H9 (cell line): ENCODE measurements around the gene AMPH. TPM values are rescaled to one million over a fixed set of nuclear protein-coding genes. Genes with fewer than 3 reads are reported as not detected.

ENCODE experiments used
- DNase-seq: peaks from one replicate; pipeline ENCODE4 v3.0.0-alpha.2; 2017
- H2AFZ ChIP-seq: one replicate; pipeline ENCODE4 v1.6.1; 2013; ENCODE audit warnings: mild to moderate bottlenecking, low read length, control low read depth, moderate library complexity
- H2AK5ac ChIP-seq: 2 replicates; pipeline ENCODE4 v1.6.1; 2013; ENCODE audit warnings: low read length, control low read depth, mixed read lengths; ENCODE audit not compliant: insufficient read length
- H2BK120ac ChIP-seq: one replicate; pipeline ENCODE4 v1.6.1; 2013; ENCODE audit warnings: low read depth, mild to moderate bottlenecking, low read length, control low read depth, inconsistent platforms; ENCODE audit not compliant: poor library complexity, severe bottlenecking
- H2BK12ac ChIP-seq: 2 replicates; pipeline ENCODE4 v1.6.1; 2013; ENCODE audit warnings: low read length, control low read depth, mixed read lengths, low read depth; ENCODE audit not compliant: insufficient read length
- H2BK15ac ChIP-seq: 2 replicates; pipeline ENCODE4 v1.6.1; 2013; ENCODE audit warnings: low read depth, low read length, control low read depth
- H2BK20ac ChIP-seq: one replicate; pipeline ENCODE4 v1.6.1; 2013; ENCODE audit warnings: low read depth, mild to moderate bottlenecking, low read length, control low read depth, inconsistent platforms; ENCODE audit not compliant: poor library complexity, severe bottlenecking
- H2BK5ac ChIP-seq: 2 replicates; pipeline ENCODE4 v1.6.1; 2013; ENCODE audit warnings: low read length, control low read depth, mixed read lengths; ENCODE audit not compliant: insufficient read length
- H3K14ac ChIP-seq: 2 replicates; pipeline ENCODE4 v1.6.1; 2013; ENCODE audit warnings: low read length, control low read depth; ENCODE audit not compliant: insufficient read depth
- H3K18ac ChIP-seq: 2 replicates; pipeline ENCODE4 v1.6.1; 2013; ENCODE audit warnings: low read depth, mild to moderate bottlenecking, mixed read lengths, low read length, control low read depth; ENCODE audit not compliant: insufficient read length
- H3K23ac ChIP-seq: 2 replicates; pipeline ENCODE4 v1.6.1; 2013; ENCODE audit warnings: low read length, control low read depth, mixed read lengths, low read depth; ENCODE audit not compliant: insufficient read length
- H3K23me2 ChIP-seq: 2 replicates; pipeline ENCODE4 v1.6.1; 2013; ENCODE audit warnings: low read depth, mild to moderate bottlenecking, mixed read lengths, low read length, control low read depth; ENCODE audit not compliant: insufficient read length, poor library complexity, severe bottlenecking
- H3K27ac ChIP-seq: 2 replicates; pipeline ENCODE4 v1.5.1; 2013; ENCODE audit warnings: low read length, control low read depth, mixed read lengths, low read depth; ENCODE audit not compliant: insufficient read length
- H3K27me3 ChIP-seq: 2 replicates; pipeline ENCODE4 v1.6.1; 2013; ENCODE audit warnings: low read length, control low read depth, inconsistent platforms; ENCODE audit not compliant: insufficient read depth
- H3K4ac ChIP-seq: 2 replicates; pipeline ENCODE4 v1.6.1; 2013; ENCODE audit warnings: low read depth, mild to moderate bottlenecking, control low read depth, inconsistent platforms, low read length, moderate library complexity
- H3K4me1 ChIP-seq: 2 replicates; pipeline ENCODE4 v1.6.1; 2013; ENCODE audit warnings: low read length, control low read depth, inconsistent platforms; ENCODE audit not compliant: insufficient read depth
- H3K4me2 ChIP-seq: 2 replicates; pipeline ENCODE4 v1.6.1; 2013; ENCODE audit warnings: low read length, control low read depth, mixed read lengths; ENCODE audit not compliant: insufficient read length, insufficient read depth
- H3K56ac ChIP-seq: 2 replicates; pipeline ENCODE4 v1.6.1; 2013; ENCODE audit warnings: low read depth, mild to moderate bottlenecking, mixed read lengths, low read length, control low read depth; ENCODE audit not compliant: insufficient read length
- H3K79me1 ChIP-seq: 2 replicates; pipeline ENCODE4 v1.6.1; 2013; ENCODE audit warnings: low read depth, mild to moderate bottlenecking, moderate library complexity, low read length, control low read depth, inconsistent platforms; ENCODE audit not compliant: insufficient read depth, poor library complexity, severe bottlenecking
- H3K79me2 ChIP-seq: 2 replicates; pipeline ENCODE4 v1.6.1; 2013; ENCODE audit warnings: low read length, control low read depth, inconsistent platforms; ENCODE audit not compliant: insufficient read depth
- H3K9ac ChIP-seq: 2 replicates; pipeline ENCODE4 v1.6.1; 2013; ENCODE audit warnings: low read length, control low read depth, mixed read lengths; ENCODE audit not compliant: insufficient read length; ENCODE audit errors: extremely low read depth
- H3K9me3 ChIP-seq: one replicate; pipeline ENCODE4 v1.6.1; 2013; ENCODE audit warnings: low read depth, low read length, inconsistent platforms; ENCODE audit not compliant: control insufficient read depth
- H3T11ph ChIP-seq: one replicate; pipeline ENCODE4 v1.6.1; 2013; ENCODE audit warnings: mild to moderate bottlenecking, low read length, control low read depth, inconsistent platforms
- H4K20me1 ChIP-seq: one replicate; pipeline ENCODE4 v1.6.1; 2013; ENCODE audit not compliant: control insufficient read depth, insufficient read length, insufficient read depth
- H4K5ac ChIP-seq: 2 replicates; pipeline ENCODE4 v1.6.1; 2013; ENCODE audit warnings: low read depth, mild to moderate bottlenecking, mixed read lengths, low read length, control low read depth; ENCODE audit not compliant: insufficient read length
- H4K8ac ChIP-seq: replicated peaks from 2 replicates; pipeline ENCODE4 v1.6.1; 2013; ENCODE audit warnings: low read length, control low read depth, mixed read lengths, low read depth; ENCODE audit not compliant: insufficient read length
- H4K91ac ChIP-seq: 2 replicates; pipeline ENCODE4 v1.6.1; 2013; ENCODE audit warnings: low read depth, mild to moderate bottlenecking, moderate library complexity, mixed read lengths, low read length, control low read depth; ENCODE audit not compliant: insufficient read length
- H3K27ac Mint-ChIP-seq, 3 experiments: 2 replicates in 2 of 3; 3 replicates in 1 of 3; pipeline ENCODE4 v1.8.0; 2020 to 2021; ENCODE audit warnings: mixed read lengths in 3 of 3, mild to moderate bottlenecking in 1 of 3, moderate library complexity in 1 of 3
- H3K27me3 Mint-ChIP-seq: 2 replicates; pipeline ENCODE4 v1.8.0; 2021; ENCODE audit warnings: low read depth, mild to moderate bottlenecking, moderate library complexity, mixed read lengths
- H3K36me3 Mint-ChIP-seq, 3 experiments: 2 replicates in 2 of 3; 3 replicates in 1 of 3; pipeline ENCODE4 v1.8.0; 2020 to 2021; ENCODE audit warnings: low read depth in 3 of 3, mixed read lengths in 3 of 3; ENCODE audit not compliant: insufficient read depth in 1 of 3
- H3K4me1 Mint-ChIP-seq, 2 experiments: 2 replicates each; pipeline ENCODE4 v1.8.0; 2020; ENCODE audit warnings: mixed read lengths in 2 of 2
- H3K4me3 Mint-ChIP-seq, 2 experiments: 2 replicates in 1 of 2; 3 replicates in 1 of 2; pipeline ENCODE4 v1.8.0; 2020 to 2021; ENCODE audit warnings: mild to moderate bottlenecking in 2 of 2, mixed read lengths in 2 of 2, moderate library complexity in 1 of 2
- H3K9me3 Mint-ChIP-seq, 2 experiments: 2 replicates in 1 of 2; 3 replicates in 1 of 2; pipeline ENCODE4 v1.8.0; 2020; ENCODE audit warnings: mild to moderate bottlenecking in 2 of 2, mixed read lengths in 2 of 2, moderate library complexity in 1 of 2
- WGBS: extraction: QIAGEN DNeasy Blood & Tissue Kit; methylation state at CpG from one replicate; pipeline ENCODE4 v1.1.7; 2013; ENCODE audit warnings: missing lambda C conversion rate, low lambda C conversion rate, mixed read lengths; ENCODE audit not compliant: insufficient read length; ENCODE audit errors: extremely low coverage; 5-methylcytosine and 5-hydroxymethylcytosine counted together
- total RNA-seq: library from RNA; stranded (reverse); gene quantifications from 2 replicates; pipeline ENCODE4 v1.2.1, GENCODE V29; 2021
- TF ChIP-seq, protein P1 (sequence below): fragments of 200-600 bp; sonication (generic); conservative IDR thresholded peaks from 3 replicates; pipeline ENCODE4 v1.8.0; 2021; ENCODE audit warnings: antibody characterized with exemption, mild to moderate bottlenecking

Gene AMPH
- total RNA-seq, 1 experiment from 2014 or later, result 4.8 TPM

GRCh38 chr7:38548605-38549004 lies 82.6 kb downstream of the AMPH start:
- no peaks in the 10 kb centered on the region for H3K9me3 Mint-ChIP-seq
- no peak overlapping the region for H2AFZ ChIP-seq
- H4K5ac ChIP-seq, result no peak overlapping the region
- H3K27ac ChIP-seq, result no peak overlapping the region
- H3K36me3 Mint-ChIP-seq, result no peaks in the 10 kb centered on the region
- H3K27me3 Mint-ChIP-seq, result no peaks in the 10 kb centered on the region
- no peak overlapping the region for H3K56ac ChIP-seq
- WGBS, result no CpG with 5 or more reads among the region's 7 CpGs
- peaks cover 3% of the 10 kb centered on the region; the same call in 1 of the 2 replicates for H3K4me1 ChIP-seq
- no peaks in the 10 kb centered on the region for H3K27me3 ChIP-seq
- H3K27ac Mint-ChIP-seq, result no peak overlapping the region
- H2BK12ac ChIP-seq, result no peak overlapping the region
- no peak overlapping the region for H4K8ac ChIP-seq
- TF ChIP-seq, protein P1, sequence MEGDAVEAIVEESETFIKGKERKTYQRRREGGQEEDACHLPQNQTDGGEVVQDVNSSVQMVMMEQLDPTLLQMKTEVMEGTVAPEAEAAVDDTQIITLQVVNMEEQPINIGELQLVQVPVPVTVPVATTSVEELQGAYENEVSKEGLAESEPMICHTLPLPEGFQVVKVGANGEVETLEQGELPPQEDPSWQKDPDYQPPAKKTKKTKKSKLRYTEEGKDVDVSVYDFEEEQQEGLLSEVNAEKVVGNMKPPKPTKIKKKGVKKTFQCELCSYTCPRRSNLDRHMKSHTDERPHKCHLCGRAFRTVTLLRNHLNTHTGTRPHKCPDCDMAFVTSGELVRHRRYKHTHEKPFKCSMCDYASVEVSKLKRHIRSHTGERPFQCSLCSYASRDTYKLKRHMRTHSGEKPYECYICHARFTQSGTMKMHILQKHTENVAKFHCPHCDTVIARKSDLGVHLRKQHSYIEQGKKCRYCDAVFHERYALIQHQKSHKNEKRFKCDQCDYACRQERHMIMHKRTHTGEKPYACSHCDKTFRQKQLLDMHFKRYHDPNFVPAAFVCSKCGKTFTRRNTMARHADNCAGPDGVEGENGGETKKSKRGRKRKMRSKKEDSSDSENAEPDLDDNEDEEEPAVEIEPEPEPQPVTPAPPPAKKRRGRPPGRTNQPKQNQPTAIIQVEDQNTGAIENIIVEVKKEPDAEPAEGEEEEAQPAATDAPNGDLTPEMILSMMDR, result no peak
- H3K14ac ChIP-seq, result no peak overlapping the region
- no peaks in the 10 kb centered on the region for H3K23me2 ChIP-seq
- no peaks in the 10 kb centered on the region for H3K9me3 ChIP-seq
- no peak overlapping the region for H2BK15ac ChIP-seq
- H4K20me1 ChIP-seq, result no peaks in the 10 kb centered on the region
- H3K18ac ChIP-seq, result no peak overlapping the region
- no peak overlapping the region for H2AK5ac ChIP-seq
- H3K4me3 Mint-ChIP-seq, result no peak overlapping the region
- H3K79me2 ChIP-seq, result no peaks in the 10 kb centered on the region
- no peak overlapping the region for H3K9ac ChIP-seq
- H3K4me1 Mint-ChIP-seq, result peaks cover 11 to 21% of the 10 kb centered on the region in 2 experiments
- H3K23ac ChIP-seq, result no peak overlapping the region
- no peak overlapping the region for H2BK5ac ChIP-seq
- no peak for DNase-seq
- no peak overlapping the region for H2BK120ac ChIP-seq
- no peak overlapping the region for H3T11ph ChIP-seq
- H2BK20ac ChIP-seq, result no peak overlapping the region
- no peak overlapping the region for H3K4ac ChIP-seq
- H3K4me2 ChIP-seq, result no peak overlapping the region
- H4K91ac ChIP-seq, result no peak overlapping the region
- H3K79me1 ChIP-seq, result no peaks in the 10 kb centered on the region
